Measurements from ENCODE around the gene BLVRA.

GRCh38 chr7:43824963-43825362, 66.5 kb downstream of the BLVRA start:
- TF ChIP-seq CTCF (IDR thresholded peaks at IDR 0.05; ENCODE audit: low read depth, low read length, poor library complexity, severe bottlenecking) (no peak), EZH2phosphoT487 (IDR thresholded peaks at IDR 0.05; ENCODE audit: borderline replicate concordance, low read length) (no peak)
